ENCODE results near the gene CNIH3. TPM values are rescaled to one million over a fixed set of nuclear protein-coding genes. Genes with fewer than 3 reads are reported as not detected.

Gene CNIH3
- total and polyA plus RNA-seq, 10 of the 15 experiments (the other 5 are each of a cell fraction or from before 2014, with no cell fraction given): 0.77 to 5.8 (median 1.8) TPM

DNA sequence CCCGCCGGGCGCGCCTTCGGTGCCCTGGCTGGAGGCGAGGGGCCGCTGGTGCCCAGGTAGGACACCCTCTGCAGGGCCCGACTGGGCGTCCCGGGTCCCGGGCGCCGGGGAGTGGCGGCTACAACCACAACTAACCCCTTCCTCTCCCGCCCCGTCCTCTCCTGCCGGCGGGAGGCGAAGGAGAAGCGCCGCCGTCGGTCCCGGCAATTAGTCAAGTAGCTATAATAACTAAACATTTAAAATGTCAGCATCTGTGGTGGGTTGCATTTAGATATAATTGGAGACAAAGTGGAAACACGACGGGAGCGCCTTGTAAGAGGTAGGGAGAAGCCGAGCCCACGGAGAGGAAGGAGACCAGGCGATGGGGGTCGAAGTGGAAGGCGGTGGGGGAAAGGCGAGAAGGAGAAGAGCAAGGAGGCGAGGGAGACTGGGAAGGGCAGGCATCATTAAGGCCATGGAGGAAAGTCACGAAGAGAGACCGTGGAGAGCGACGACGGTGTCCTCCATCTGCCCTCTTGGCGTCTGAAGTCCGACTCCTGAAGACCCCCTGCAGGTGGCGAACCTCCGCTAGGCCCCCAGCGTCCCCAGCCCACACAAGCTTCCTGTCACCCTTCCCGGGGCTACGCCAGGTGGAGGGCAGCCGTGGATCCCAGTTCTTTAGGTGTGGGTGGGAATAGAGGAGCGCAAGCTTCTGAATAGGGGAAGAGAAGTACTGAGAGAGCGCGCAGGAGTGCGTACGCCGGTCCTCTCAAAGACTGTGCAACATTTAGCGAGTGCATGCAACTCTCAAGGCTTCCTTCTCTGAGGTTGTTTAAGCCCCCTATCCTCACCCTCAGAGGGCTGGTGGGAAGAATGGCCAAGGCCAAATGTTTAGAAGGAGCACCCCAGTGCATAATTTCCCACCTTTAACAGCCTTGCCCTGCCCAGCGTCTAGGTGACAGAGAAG, 1.6 kb downstream of the CNIH3 start (continued):
- TF ChIP-seq, protein P1, sequence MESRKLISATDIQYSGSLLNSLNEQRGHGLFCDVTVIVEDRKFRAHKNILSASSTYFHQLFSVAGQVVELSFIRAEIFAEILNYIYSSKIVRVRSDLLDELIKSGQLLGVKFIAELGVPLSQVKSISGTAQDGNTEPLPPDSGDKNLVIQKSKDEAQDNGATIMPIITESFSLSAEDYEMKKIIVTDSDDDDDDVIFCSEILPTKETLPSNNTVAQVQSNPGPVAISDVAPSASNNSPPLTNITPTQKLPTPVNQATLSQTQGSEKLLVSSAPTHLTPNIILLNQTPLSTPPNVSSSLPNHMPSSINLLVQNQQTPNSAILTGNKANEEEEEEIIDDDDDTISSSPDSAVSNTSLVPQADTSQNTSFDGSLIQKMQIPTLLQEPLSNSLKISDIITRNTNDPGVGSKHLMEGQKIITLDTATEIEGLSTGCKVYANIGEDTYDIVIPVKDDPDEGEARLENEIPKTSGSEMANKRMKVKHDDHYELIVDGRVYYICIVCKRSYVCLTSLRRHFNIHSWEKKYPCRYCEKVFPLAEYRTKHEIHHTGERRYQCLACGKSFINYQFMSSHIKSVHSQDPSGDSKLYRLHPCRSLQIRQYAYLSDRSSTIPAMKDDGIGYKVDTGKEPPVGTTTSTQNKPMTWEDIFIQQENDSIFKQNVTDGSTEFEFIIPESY (IDR thresholded peaks at IDR 0.05): no peak

DNA sequence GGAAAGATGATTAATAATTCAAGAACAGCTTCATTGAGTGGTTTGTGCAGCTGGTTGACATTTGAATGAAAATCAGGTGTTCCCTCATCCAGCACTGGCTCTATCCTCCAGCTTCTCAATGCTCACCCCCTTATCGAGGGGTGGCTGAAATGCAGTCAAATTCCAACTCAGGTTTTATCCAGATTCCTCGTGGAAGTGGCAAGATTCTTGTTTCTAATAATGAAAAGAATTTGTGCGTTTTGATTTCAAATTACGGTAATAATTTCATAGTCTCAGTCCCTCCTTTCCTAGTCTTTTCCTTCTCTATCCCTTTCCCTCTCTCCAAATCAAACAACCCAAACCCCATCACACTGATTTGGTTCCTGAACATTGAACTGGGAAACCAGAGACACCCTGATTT, 3.1 kb downstream of the CNIH3 start:
- H2AFZ ChIP-seq (ENCODE audit: control insufficient read depth, low read depth, low read length): no peak overlapping the region
- no peaks in the 10 kb centered on the region for H3K4me1 ChIP-seq (ENCODE audit: control insufficient read depth, insufficient read depth, low read length)
- ChIA-PET POLR2A (no interaction called here), CTCF (interaction anchor here (1.3 kb wide), 1 partner anchor 303 kb away, joined by 5 read pairs; no protein-coding TSS in a partner anchor), SMC1A (ENCODE audit: uncharacterized antibody, unreplicated experiment) (interaction anchor here (0.7 to 1.0 kb wide), 3 partner anchors 11 to 238 kb away, joined by 3 read pairs; no protein-coding TSS in a partner anchor), RAD21 (ENCODE audit: unreplicated experiment) (no interaction called here)
- in situ Hi-C loops (cut with MboI): no loop called here
- 47% methylated on average over 4 of the region's 4 CpGs for WGBS (ENCODE audit: insufficient coverage, insufficient replicate concordance, low lambda C conversion rate, missing lambda C conversion rate)
- no peak overlapping the region for H3K4me2 ChIP-seq (ENCODE audit: control insufficient read depth, insufficient read depth)
- no peaks in the 10 kb centered on the region for H4K20me1 ChIP-seq (ENCODE audit: control insufficient read depth, insufficient read depth)
- peaks cover 15 to 16% of the 10 kb centered on the region in 2 experiments for H3K27me3 ChIP-seq (replicated peaks in 1 of 2; ENCODE audit: control insufficient read depth in 2 of 2, insufficient read depth in 2 of 2, low read length in 1 of 2)
- H3K36me3 ChIP-seq (ENCODE audit: control insufficient read depth in 2 of 2, insufficient read depth in 2 of 2, low read length in 1 of 2): no peaks in the 10 kb centered on the region
- ATAC-seq: no peak
- no peak for FAIRE-seq
- no peak overlapping the region for H3K4me3 ChIP-seq
- no peaks in the 10 kb centered on the region for H3K79me2 ChIP-seq (ENCODE audit: control insufficient read depth, insufficient read depth, low read length)
- no peak overlapping the region for H3K9ac ChIP-seq (ENCODE audit: control insufficient read depth, insufficient read depth, low read length)
- no peaks in the 10 kb centered on the region for H3K9me3 ChIP-seq (replicated peaks; ENCODE audit: control insufficient read depth, insufficient read depth, low read length)
- BruUV-seq (replicated peaks): no TSS peak
- no peak overlapping the region for H3K27ac ChIP-seq (ENCODE audit: control insufficient read depth, insufficient read depth)
- DNase-seq (ENCODE audit: low read depth, low spot score): no peak
- TF ChIP-seq PAX8 (IDR thresholded peaks at IDR 0.05): no peak
- TF ChIP-seq, protein P2, sequence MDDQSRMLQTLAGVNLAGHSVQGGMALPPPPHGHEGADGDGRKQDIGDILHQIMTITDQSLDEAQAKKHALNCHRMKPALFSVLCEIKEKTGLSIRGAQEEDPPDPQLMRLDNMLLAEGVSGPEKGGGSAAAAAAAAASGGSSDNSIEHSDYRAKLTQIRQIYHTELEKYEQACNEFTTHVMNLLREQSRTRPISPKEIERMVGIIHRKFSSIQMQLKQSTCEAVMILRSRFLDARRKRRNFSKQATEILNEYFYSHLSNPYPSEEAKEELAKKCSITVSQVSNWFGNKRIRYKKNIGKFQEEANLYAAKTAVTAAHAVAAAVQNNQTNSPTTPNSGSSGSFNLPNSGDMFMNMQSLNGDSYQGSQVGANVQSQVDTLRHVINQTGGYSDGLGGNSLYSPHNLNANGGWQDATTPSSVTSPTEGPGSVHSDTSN (IDR thresholded peaks at IDR 0.05; ENCODE audit: insufficient replicate concordance, low read depth, low read length): no peak
- no peak for TF ChIP-seq SMARCA5 (IDR thresholded peaks at IDR 0.05)
- TF ChIP-seq STAT1 (conservative IDR thresholded peaks at IDR 0.05): no peak
- TF ChIP-seq IKZF2 (IDR thresholded peaks at IDR 0.05): no peak
- TF ChIP-seq, protein P3, sequence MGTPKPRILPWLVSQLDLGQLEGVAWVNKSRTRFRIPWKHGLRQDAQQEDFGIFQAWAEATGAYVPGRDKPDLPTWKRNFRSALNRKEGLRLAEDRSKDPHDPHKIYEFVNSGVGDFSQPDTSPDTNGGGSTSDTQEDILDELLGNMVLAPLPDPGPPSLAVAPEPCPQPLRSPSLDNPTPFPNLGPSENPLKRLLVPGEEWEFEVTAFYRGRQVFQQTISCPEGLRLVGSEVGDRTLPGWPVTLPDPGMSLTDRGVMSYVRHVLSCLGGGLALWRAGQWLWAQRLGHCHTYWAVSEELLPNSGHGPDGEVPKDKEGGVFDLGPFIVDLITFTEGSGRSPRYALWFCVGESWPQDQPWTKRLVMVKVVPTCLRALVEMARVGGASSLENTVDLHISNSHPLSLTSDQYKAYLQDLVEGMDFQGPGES (IDR thresholded peaks at IDR 0.05): no peak
- TF ChIP-seq SIN3A (IDR thresholded peaks at IDR 0.05; ENCODE audit: low read depth, low read length): no peak
- TF ChIP-seq JUNB (IDR thresholded peaks at IDR 0.05): no peak
- no peak for TF ChIP-seq TCF3 (IDR thresholded peaks at IDR 0.05; ENCODE audit: borderline replicate concordance, insufficient read depth, low read depth, low read length)
- intact Hi-C loops (cut with micrococcal nuclease; ENCODE audit: unreplicated experiment): no loop called here

Data from GM12878 (cell line).